Left ventricle myocardium superior (tissue), 1 donor: ENCODE measurements around the gene PLCL2. TPM values are rescaled to one million over a fixed set of nuclear protein-coding genes. Genes with fewer than 3 reads are reported as not detected.

Source experiments
- ATAC-seq: fragments of 200-7000 bp; cut with Tn5 transposase; one replicate; pipeline ENCODE4 v1.9.1; 2020; ENCODE audit warnings: mild to moderate bottlenecking, moderate library complexity
- DNase-seq: peaks from one replicate; pipeline ENCODE4 v3.0.0-alpha.2; 2020
- intact Hi-C: fragments of 100-400 bp; cut with micrococcal nuclease; formaldehyde crosslinking; loops from one replicate; pipeline ENCODE4 v1.11.0; 2022
- total RNA-seq: library from RNA; stranded (reverse); fragmentation: NEBNext Ultra II Directional; extraction: Animal tissue kit (Norgen Biotek cat#: 25700); gene quantifications from one replicate; pipeline ENCODE4 v1.2.1, GENCODE V29; 2021
- donor health status: DM: no; HTN: yes; CAD: no; lungs with severe emphysema.

Gene PLCL2
- total RNA-seq, 1 donor from 2014 or later: 76.9 TPM

- DNase-seq (no peak), ATAC-seq (no peak)
- intact Hi-C loops: no loop called here
Observed at GRCh38 chr3:17050506-17050905, 165.8 kb downstream of the PLCL2 start.

- DNase-seq (no peak), ATAC-seq (peak; percentile 16)
- intact Hi-C loops: no loop called here
Observed at GRCh38 chr3:17052363-17052762, 167.6 kb downstream of the PLCL2 start.

- DNase-seq (no peak), ATAC-seq (no peak)
- intact Hi-C loops: no loop called here
Observed at GRCh38 chr3:17054301-17054981, 169.7 kb downstream of the PLCL2 start.

GRCh38 chr3:17054982-17055343 lies 170.2 kb downstream of the PLCL2 start:
- intact Hi-C loops: no loop called here

GRCh38 chr3:17055374-17056276 lies 170.9 kb downstream of the PLCL2 start:
- DNase-seq: no peak
- intact Hi-C loops: no loop called here
- peak; percentile 76 for ATAC-seq

More at GRCh38 chr3:17054982-17055343, 170.2 kb downstream of the PLCL2 start:
- ATAC-seq (no peak), DNase-seq (no peak)

GRCh38 chr3:17057321-17057720 lies 172.6 kb downstream of the PLCL2 start:
- intact Hi-C loops: no loop called here
- no peak for DNase-seq
- ATAC-seq: no peak

- ATAC-seq (no peak), DNase-seq (no peak)
- intact Hi-C loops: no loop called here
Observed at GRCh38 chr3:17059989-17060550, 175.3 kb downstream of the PLCL2 start.

GRCh38 chr3:17061005-17061404 lies 176.2 kb downstream of the PLCL2 start:
- no peak for ATAC-seq
- no peak for DNase-seq
- intact Hi-C loops: no loop called here

- no peak for DNase-seq
- peak; percentile 68 for ATAC-seq
- intact Hi-C loops: no loop called here
Observed at GRCh38 chr3:17062736-17063135, 178.0 kb downstream of the PLCL2 start.

- DNase-seq (no peak), ATAC-seq (no peak)
- intact Hi-C loops: no loop called here
Observed at GRCh38 chr3:17063596-17063995, 178.8 kb downstream of the PLCL2 start.

GRCh38 chr3:17065315-17065714 lies 180.6 kb downstream of the PLCL2 start:
- no peak for ATAC-seq
- no peak for DNase-seq
- intact Hi-C loops: no loop called here

GRCh38 chr3:17065881-17066280 lies 181.1 kb downstream of the PLCL2 start:
- intact Hi-C loops: no loop called here
- ATAC-seq: no peak

GRCh38 chr3:17069754-17070153 lies 185.0 kb downstream of the PLCL2 start:
- ATAC-seq: no peak
- intact Hi-C loops: no loop called here
- no peak for DNase-seq

More at GRCh38 chr3:17065881-17066280, 181.1 kb downstream of the PLCL2 start:
- DNase-seq: no peak

GRCh38 chr3:17070161-17070959 lies 185.6 kb downstream of the PLCL2 start:
- intact Hi-C loops: no loop called here
- ATAC-seq: peak; percentile 89

GRCh38 chr3:17074559-17074958 lies 189.8 kb downstream of the PLCL2 start:
- DNase-seq (no peak), ATAC-seq (no peak)
- intact Hi-C loops: no loop called here

More at GRCh38 chr3:17070161-17070959, 185.6 kb downstream of the PLCL2 start:
- DNase-seq: peak; percentile 75

- DNase-seq (no peak), ATAC-seq (no peak)
- intact Hi-C loops: no loop called here
Observed at GRCh38 chr3:17075358-17075757, 190.6 kb downstream of the PLCL2 start.

GRCh38 chr3:17075907-17076306 lies 191.2 kb downstream of the PLCL2 start:
- DNase-seq: no peak
- intact Hi-C loops: no loop called here
- no peak for ATAC-seq

- intact Hi-C loops: no loop called here
- DNase-seq: no peak
- peak; percentile 15 for ATAC-seq
Observed at GRCh38 chr3:17076940-17077605, 192.3 kb downstream of the PLCL2 start.

GRCh38 chr3:17077606-17078005 lies 192.9 kb downstream of the PLCL2 start:
- intact Hi-C loops: no loop called here
- DNase-seq (peak; percentile 53), ATAC-seq (peak; percentile 88)
